SU-DHL-6 (cell line): ENCODE measurements around the gene CFAP70.

Source experiments
- CTCF ChIP-seq: fragments of 200-600 bp; sonication (generic); IDR thresholded peaks from one replicate; pipeline ENCODE4 v1.5.1; 2017; ENCODE audit warnings: antibody characterized with exemption, mild to moderate bottlenecking, low read length, moderate library complexity; ENCODE audit not compliant: insufficient read depth, poor library complexity, severe bottlenecking
- EZH2phosphoT487 ChIP-seq: fragments of 200-600 bp; sonication (generic), shearing (Covaris generic); conservative IDR thresholded peaks from 2 replicates; pipeline ENCODE4 v1.6.1; 2018; ENCODE audit warnings: mild to moderate bottlenecking, antibody characterized with exemption, low read length, moderate library complexity, mixed read lengths

- TF ChIP-seq CTCF = no peak
- no peak for TF ChIP-seq EZH2phosphoT487
Observed at GRCh38 chr10:73357821-73358220, 843 bp downstream of the CFAP70 start.
